Testis (tissue), 3 donors: ENCODE results near the gene ABHD5. TPM values are rescaled to one million over a fixed set of nuclear protein-coding genes. Genes with fewer than 3 reads are reported as not detected.

Experiments used
- DNase-seq: peaks from one replicate; pipeline ENCODE4 v3.0.0-alpha.2; 2019
- H3K27ac ChIP-seq, 2 donors: fragments of 200-600 bp; sonication (generic); one replicate each; pipeline ENCODE4 v1.5.1; 2019
- H3K27me3 ChIP-seq: fragments of 200-600 bp; sonication (generic); one replicate; pipeline ENCODE4 v1.5.1; 2019
- H3K36me3 ChIP-seq: fragments of 200-600 bp; sonication (generic); one replicate; pipeline ENCODE4 v1.5.1; 2017; ENCODE audit warnings: low read depth; ENCODE audit errors: missing control alignments
- H3K4me1 ChIP-seq: fragments of 200-600 bp; sonication (generic); one replicate; pipeline ENCODE4 v1.5.1; 2019
- H3K4me3 ChIP-seq, 2 donors: fragments of 200-600 bp; sonication (generic); one replicate each; pipeline ENCODE4 v1.5.1; 2017 to 2019
- H3K9me3 ChIP-seq: fragments of 200-600 bp; sonication (generic); one replicate; pipeline ENCODE4 v1.5.1; 2017
- POLR2A ChIP-seq: fragments of 450-650 bp; IDR thresholded peaks from one replicate; pipeline ENCODE4 v1.6.1; 2017; ENCODE audit warnings: antibody characterized with exemption, mild to moderate bottlenecking, moderate library complexity
- WGBS, 2 donors: methylation state at CpG; one replicate each; pipeline ENCODE4 v1.1.5; 2018; 5-methylcytosine and 5-hydroxymethylcytosine counted together
- intact Hi-C: fragments of 100-400 bp; cut with DNase I; formaldehyde crosslinking; loops from one replicate; pipeline ENCODE4 v1.15.1; 2023; ENCODE audit warnings: low total_unique reads
- polyA plus RNA-seq: library from polyadenylated mRNA; stranded (reverse); fragments of 350-450 nt; fragmentation: Illumina TruSeq; extraction: RNeasy Lipid Tissue Mini Kit (QIAGEN cat#74804); gene quantifications from one replicate; pipeline ENCODE4 v1.2.3, GENCODE V29; 2014; ENCODE audit warnings: low read depth, low replicate concordance; ENCODE audit not compliant: insufficient read depth
- total RNA-seq, 2 donors: library from RNA; depleted of rRNA; stranded (reverse); fragments of >200 nt; gene quantifications; one replicate each; pipeline ENCODE4 v1.2.3, GENCODE V29; 2016
- TF ChIP-seq, protein P1 (sequence below), 3 experiments: fragments of 450-650 bp in 2 of 3; fragments of 200-600 bp in 1 of 3; sonication (generic) in 1 of 3; IDR thresholded peaks; one replicate each; pipeline ENCODE4 v1.5.1; 2016 to 2019; ENCODE audit warnings: antibody characterized with exemption in 3 of 3, mild to moderate bottlenecking in 2 of 3, moderate library complexity in 1 of 3

The ABHD5 gene
- total and polyA plus RNA-seq, 3 donors from 2014 or later, result 22.8 to 36.3 (median 25.0) TPM

DNA sequence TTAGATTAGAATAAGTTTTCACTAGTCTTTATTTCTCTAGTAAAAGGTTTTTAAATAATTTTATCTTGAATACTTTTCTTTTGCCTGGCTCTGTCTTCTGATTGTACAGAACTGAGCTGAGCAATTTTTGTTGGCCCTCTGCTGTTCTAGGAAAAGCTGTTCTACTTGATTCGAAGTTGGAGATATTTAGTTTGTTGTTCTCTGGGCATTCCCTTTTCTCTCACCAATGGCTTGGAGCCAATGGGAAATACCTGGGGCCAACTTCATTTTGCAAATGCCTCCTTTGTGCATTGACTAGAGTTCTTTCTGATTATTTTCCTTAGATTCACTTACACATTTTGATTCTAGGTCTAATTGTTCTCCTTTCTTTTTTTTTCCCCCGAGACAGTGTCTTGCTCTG lies 16.5 kb downstream of the ABHD5 start:
- Histone ChIP-seq H3K4me3 (no peak overlapping the region), H3K4me1 (no peaks in the 10 kb centered on the region), H3K27me3 (no peaks in the 10 kb centered on the region), H3K27ac (no peak overlapping the region), H3K9me3 (no peaks in the 10 kb centered on the region), H3K36me3 (no peaks in the 10 kb centered on the region)
- intact Hi-C loops, result no loop called here
- no peak for TF ChIP-seq POLR2A
- TF ChIP-seq, protein P1, sequence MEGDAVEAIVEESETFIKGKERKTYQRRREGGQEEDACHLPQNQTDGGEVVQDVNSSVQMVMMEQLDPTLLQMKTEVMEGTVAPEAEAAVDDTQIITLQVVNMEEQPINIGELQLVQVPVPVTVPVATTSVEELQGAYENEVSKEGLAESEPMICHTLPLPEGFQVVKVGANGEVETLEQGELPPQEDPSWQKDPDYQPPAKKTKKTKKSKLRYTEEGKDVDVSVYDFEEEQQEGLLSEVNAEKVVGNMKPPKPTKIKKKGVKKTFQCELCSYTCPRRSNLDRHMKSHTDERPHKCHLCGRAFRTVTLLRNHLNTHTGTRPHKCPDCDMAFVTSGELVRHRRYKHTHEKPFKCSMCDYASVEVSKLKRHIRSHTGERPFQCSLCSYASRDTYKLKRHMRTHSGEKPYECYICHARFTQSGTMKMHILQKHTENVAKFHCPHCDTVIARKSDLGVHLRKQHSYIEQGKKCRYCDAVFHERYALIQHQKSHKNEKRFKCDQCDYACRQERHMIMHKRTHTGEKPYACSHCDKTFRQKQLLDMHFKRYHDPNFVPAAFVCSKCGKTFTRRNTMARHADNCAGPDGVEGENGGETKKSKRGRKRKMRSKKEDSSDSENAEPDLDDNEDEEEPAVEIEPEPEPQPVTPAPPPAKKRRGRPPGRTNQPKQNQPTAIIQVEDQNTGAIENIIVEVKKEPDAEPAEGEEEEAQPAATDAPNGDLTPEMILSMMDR (IDR thresholded peaks at IDR 0.05), result no peak
- no peak for DNase-seq
- WGBS, 2 donors, result 68 to 76% methylated on average over 2 of the region's 2 CpGs

DNA sequence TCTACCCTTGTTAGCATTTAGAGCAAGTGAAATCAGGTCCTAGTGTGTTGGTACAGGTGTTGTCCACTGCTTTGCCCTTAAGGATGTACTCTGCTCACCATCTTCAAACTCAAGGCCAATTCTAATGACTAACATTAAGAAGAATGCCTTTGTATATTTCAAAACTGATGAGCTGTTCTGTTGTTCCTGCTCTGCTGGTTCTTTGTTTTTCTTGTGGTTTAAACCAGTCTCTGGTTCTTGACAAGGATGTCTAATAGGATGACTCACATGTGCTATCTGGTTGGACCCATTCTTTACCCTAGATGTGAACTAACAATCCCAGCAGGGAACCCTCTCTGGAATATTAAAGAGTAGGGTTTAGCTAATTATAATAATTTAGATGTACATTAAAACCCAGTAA lies 17.3 kb downstream of the ABHD5 start:
- H3K9me3 ChIP-seq, result no peaks in the 10 kb centered on the region
- no peaks in the 10 kb centered on the region for H3K36me3 ChIP-seq
- H3K4me3 ChIP-seq, result no peak overlapping the region
- intact Hi-C loops, result no loop called here
- no peaks in the 10 kb centered on the region for H3K4me1 ChIP-seq
- TF ChIP-seq POLR2A, result no peak
- TF ChIP-seq, protein P1 (IDR thresholded peaks at IDR 0.05), result no peak
- DNase-seq, result no peak
- no peaks in the 10 kb centered on the region for H3K27me3 ChIP-seq
- no peak overlapping the region for H3K27ac ChIP-seq

DNA sequence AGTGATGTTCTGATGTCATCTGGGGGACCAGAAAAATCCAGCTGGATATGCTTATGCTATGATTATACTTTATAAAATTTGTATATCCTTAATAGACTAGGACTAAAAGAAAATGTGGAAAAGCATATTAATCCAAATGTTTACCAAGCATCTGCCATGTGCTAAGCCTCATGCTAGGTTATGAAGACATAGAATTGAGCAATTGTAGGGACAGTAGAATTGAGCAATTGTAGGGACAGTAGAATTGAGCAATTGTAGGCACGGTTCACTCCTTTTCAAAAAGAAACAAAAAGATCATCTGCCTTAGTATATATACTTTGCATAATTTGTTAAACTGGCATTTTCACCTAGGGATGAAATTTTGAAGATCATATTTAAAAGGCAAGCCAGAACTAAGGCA lies 18.3 kb downstream of the ABHD5 start:
- 64 to 67% methylated on average over 1 of the region's 1 CpG for WGBS, 2 donors
- Histone ChIP-seq H3K4me1 (no peaks in the 10 kb centered on the region), H3K27me3 (no peaks in the 10 kb centered on the region), H3K27ac (no peak overlapping the region), H3K4me3 (no peak overlapping the region), H3K9me3 (no peaks in the 10 kb centered on the region), H3K36me3 (no peaks in the 10 kb centered on the region)
- no peak for DNase-seq
- no peak for TF ChIP-seq POLR2A
- TF ChIP-seq, protein P1 (IDR thresholded peaks at IDR 0.05), result no peak
- intact Hi-C loops, result no loop called here

DNA sequence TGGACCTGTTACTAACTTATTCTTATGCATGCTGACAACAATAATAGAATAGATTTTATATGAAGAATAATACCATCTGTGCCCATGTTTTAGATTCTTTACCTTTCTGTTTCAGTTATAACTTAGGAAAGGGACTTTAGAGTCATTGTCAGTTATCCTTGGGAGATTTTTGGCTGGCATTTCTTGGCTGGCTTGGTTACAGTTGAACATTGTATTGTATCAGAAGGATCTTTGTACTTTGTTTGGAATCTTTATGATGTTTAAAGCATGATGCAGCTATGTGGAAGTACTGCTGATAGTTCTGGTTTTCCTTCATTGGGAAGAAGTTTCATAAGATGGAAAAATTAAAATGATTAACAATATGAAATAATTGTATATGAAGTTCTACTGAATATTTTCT lies 19.9 kb downstream of the ABHD5 start:
- Histone ChIP-seq H3K9me3 (no peaks in the 10 kb centered on the region), H3K4me1 (no peaks in the 10 kb centered on the region), H3K4me3 (no peak overlapping the region), H3K27me3 (no peaks in the 10 kb centered on the region), H3K27ac (no peak overlapping the region), H3K36me3 (no peaks in the 10 kb centered on the region)
- intact Hi-C loops, result no loop called here
- TF ChIP-seq, protein P1 (IDR thresholded peaks at IDR 0.05), result no peak
- no peak for TF ChIP-seq POLR2A
- no peak for DNase-seq

DNA sequence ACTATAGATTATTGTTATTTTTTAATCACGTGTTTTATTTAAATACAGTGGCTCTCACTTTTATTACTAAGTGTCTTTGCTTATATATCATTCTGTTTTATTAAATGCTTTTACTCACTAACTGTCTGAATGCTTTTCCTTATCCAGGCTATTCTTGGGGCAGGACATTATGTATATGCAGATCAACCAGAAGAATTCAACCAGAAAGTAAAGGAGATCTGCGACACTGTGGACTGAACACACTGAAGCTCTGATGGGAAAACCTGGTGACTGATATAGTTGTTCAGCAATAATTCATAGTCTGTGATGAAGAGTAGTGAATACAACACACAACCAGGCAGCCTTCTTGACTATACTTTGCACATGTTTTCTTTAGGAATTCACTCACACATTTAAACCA lies 27.6 kb downstream of the ABHD5 start:
- H3K36me3 ChIP-seq, result no peaks in the 10 kb centered on the region
- DNase-seq, result no peak
- no peaks in the 10 kb centered on the region for H3K27me3 ChIP-seq
- WGBS, 2 donors, result 98 to 100% methylated on average over 2 of the region's 2 CpGs
- no peaks in the 10 kb centered on the region for H3K4me1 ChIP-seq
- no peak overlapping the region for H3K4me3 ChIP-seq
- H3K27ac ChIP-seq, result no peak overlapping the region
- TF ChIP-seq, protein P1 (IDR thresholded peaks at IDR 0.05), result no peak
- no peak for TF ChIP-seq POLR2A
- intact Hi-C loops, result no loop called here
- H3K9me3 ChIP-seq, result no peaks in the 10 kb centered on the region
